ENCODE measurements around the gene ENTHD1.
A peak's percentile ranks its signal among the peaks of the same experiment; 100 is the strongest.

The ENTHD1 gene

DNA sequence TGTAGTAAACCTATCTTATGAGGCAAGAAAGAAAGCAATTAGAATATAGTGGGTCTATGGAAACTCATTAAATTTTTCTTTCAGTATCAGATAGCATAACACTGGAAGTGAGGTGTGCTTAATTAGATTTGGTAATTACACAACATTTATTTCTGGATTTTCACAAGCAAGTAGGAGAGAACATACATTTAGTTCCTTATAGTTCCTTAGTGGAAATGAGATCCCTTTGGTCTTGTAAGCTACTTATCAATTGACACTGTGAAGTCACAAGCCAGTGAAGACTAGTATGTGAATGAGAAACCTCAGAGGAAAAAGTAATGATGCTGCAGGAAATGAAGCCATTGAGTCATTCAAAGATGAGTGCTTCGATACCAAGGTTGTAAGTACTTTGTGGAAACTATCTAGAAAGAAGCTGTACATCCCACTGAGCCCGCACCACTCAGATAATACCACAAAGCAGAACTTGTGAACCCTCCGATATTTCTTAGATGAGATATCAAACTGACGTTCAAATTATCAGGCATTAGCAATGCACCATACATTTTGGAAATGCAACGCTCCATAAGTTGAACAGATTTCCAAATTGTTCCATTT, 53.5 kb downstream of the ENTHD1 start:
- peak in 4 of 5 experiments; percentile 2 to 92 (median 14) for DNase-seq

- DNase-seq, result no peak
These were observed 54.4 kb downstream of the ENTHD1 start for GRCh38 chr22:39839204-39839603.

DNA sequence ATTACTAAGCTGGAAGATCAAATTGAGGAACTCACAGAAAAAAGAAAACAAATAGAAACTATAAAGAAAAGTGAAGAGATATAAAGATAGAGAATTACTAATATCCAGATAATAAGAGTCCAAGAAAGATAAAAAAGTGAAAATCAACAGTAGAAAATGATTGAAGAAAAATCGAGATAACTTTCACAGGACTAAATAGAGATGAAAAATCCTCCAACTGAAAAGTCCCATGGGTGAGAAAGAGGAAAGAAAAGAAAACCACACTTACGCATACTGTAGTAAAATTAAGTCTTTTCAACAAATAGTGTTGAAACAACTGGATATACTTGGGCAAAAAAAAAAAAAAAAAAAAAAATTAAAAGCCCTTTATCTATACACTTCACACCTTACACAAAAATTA, 60.0 kb downstream of the ENTHD1 start:
- DNase-seq, result no peak

DNA sequence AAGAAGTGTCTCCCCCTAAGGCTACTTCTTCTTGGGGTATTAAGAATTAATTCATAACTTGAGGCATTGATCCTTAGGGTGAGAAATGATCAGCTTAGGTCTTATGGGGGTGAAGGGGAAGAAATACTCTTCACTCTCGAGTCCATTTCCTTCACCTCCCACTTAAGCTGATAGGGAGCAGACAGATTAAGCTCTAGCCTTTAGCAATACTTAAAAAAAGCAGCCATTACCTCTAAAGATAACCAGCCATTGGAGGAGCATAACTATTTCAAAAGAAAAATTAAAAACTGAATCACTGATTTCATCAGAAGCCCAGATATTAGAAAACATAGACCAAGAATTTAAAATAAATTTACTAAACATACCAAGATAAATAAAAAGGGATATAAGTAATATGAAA, 60.5 kb downstream of the ENTHD1 start:
- DNase-seq, result no peak

GRCh38 chr22:39832627-39833074, 60.9 kb downstream of the ENTHD1 start:
- no peak for DNase-seq

GRCh38 chr22:39825661-39826102, 67.9 kb downstream of the ENTHD1 start:
- DNase-seq, result peak in 1 of 5 experiments; percentile 79

GRCh38 chr22:39821008-39821407, 72.6 kb downstream of the ENTHD1 start:
- no peak for DNase-seq

- no peak for DNase-seq
These were observed 73.3 kb downstream of the ENTHD1 start for GRCh38 chr22:39820256-39820655.

- no peak for DNase-seq
These were observed 74.1 kb downstream of the ENTHD1 start for GRCh38 chr22:39819429-39819828.

- DNase-seq, result no peak
These were observed 75.5 kb downstream of the ENTHD1 start for GRCh38 chr22:39818094-39818493.

DNA sequence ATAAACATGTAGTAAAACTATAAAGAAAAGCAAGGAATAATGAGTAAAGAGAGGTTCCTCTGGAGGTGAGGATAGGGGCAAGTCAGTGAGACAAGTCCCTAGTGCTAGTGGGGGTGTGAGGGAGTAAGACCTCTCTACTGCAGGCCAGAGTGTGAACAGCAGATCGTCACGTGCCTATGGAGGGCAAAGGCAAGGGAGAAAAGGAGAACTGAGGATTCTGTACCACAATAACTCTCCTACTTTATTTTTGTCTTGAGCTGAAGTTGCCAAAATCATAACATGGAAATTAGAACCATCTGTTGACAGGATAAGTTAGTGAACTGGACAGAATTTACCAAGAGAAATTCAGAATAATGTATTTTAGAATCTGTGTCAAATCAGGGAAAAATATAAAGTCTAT, 77.6 kb downstream of the ENTHD1 start:
- no peak for DNase-seq

GRCh38 chr22:39814899-39815298, 78.7 kb downstream of the ENTHD1 start:
- DNase-seq, result peak in 1 of 5 experiments; percentile 45

DNA sequence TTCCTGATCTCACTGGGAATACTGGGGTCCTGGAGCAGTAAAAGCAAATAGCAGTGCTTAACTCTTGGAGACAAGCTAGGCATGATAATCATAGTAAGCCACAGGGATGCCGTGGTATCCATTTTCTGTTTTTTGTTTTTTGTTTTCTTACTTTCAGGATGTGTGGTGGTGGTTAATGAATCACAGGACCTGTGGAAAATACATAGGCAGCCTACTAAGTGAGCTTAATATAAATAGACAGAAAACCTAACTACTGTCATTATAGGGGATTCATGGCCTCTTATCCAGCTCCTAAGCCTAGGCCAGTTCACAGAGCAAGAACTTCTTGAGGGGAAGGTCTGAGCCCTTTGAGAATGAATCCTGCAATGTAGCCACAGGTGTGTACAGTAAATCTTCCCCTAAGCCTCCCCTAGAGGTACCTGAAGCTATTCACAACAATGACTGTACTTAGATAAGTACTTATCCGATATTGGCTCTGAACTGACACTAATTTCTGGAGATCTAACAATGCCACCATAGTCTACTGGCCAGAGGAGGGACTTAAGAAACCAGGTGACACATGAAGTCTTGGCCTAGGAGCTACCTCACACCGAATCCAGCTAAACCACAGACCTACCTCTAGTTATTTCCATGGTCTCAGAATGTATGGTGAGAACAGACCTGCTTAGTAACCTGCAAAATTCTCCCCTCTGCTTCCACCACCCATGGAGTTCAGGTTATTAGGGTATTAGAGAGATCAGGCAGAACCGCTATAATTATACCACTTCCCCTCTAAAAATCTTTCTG, 83.6 kb downstream of the ENTHD1 start:
- no peak for DNase-seq

- peak in 1 of 5 experiments; percentile 8 for DNase-seq
These were observed 85.5 kb downstream of the ENTHD1 start for GRCh38 chr22:39808081-39808480.

DNA sequence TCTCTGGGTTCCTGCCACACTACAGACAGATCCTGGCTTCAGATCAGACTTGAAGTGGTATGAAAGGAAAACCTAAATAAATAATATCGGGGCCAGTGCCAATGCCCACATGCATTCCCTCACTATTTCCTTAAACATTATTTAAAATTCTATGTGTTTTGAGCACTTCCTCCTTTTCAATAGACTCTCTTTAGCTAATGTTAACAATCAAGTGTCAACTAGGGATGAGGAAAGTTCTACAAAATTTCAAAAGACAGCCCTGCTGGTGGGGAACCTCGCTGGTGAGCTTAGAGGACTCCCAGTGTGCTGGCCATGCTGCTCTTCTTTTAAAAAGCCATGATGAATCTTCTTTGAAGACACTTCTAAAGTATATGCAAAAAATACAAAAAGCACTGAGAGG, 87.5 kb downstream of the ENTHD1 start:
- DNase-seq, result no peak

- no peak for DNase-seq
These were observed 88.4 kb downstream of the ENTHD1 start for GRCh38 chr22:39805117-39805516.

DNA sequence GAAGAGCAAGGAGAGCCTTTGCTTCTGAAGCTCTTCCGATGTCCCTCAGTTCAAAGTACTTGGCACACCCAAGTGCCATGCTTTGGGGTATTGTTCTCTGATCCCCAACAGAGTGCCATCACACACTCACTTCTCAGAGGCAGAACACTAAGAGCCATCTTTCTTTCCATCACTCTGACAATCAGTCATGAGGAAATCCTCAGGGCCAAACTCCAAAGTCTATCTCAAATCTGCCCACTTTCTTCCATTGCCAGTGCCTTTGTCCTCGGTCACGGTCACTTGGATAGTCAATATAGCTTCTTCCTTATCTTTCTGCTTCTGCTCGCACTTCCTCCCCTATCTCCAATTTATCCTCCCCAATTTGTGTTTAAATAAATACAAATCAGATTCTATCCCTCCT, 90.9 kb downstream of the ENTHD1 start:
- DNase-seq, result no peak

DNA sequence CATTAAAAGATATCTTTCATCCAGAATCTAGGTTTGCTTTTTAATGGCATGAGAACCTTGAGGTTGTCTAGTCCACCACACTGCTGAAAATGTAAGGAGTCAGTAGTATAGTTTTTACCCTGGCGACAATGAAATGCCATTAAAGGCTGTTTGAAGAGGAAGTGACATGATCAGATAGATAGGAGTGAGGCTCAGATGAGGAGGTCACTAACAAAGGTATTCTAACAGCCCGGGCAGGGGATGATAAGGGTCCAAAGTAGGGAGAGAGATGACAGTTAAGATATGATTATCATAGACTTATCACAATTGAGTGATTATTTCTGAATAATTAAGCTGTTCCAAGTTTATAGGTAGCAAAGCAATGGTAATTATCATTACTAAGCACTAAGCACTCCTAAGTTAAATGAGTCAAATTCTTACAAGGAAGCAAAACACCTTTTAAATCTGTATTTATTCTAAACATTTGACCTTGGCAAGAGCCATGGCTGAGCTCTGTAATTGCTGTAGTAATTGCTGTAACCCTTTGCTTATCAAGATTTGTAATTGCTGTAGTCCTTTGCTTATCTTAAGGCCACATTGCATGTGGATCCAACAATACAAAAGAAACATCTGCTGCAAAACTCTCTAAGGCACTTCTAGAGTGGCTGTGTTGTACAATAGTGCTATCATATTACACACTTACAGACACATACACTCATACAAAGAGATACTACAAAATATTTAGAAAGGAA, 92.6 kb downstream of the ENTHD1 start:
- peak in 1 of 5 experiments; percentile 40 for DNase-seq

- no peak for DNase-seq
These were observed 95.9 kb downstream of the ENTHD1 start for GRCh38 chr22:39797528-39798147.

DNA sequence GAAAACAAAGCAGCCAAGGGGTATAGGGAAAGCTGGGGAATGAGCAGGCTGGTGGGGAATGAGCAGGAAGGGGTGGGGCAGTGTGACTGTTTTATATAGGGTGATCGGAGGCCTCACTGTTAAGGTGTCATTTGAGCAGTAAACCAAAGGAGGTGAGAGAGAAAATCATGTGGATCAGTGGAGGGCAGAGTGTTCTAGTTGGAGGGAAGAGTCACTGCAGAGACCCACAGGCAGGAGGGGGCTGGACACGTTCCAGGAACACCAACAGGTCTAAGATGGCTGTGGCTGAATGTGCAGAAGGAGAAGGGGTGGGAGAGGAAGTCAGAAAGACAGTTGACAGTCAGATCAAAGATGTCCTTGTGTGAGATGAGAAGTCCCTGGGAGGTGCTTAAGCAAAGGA, 103.8 kb downstream of the ENTHD1 start:
- no peak for DNase-seq

- DNase-seq, result no peak
These were observed 108.3 kb downstream of the ENTHD1 start for GRCh38 chr22:39785232-39785631.

DNA sequence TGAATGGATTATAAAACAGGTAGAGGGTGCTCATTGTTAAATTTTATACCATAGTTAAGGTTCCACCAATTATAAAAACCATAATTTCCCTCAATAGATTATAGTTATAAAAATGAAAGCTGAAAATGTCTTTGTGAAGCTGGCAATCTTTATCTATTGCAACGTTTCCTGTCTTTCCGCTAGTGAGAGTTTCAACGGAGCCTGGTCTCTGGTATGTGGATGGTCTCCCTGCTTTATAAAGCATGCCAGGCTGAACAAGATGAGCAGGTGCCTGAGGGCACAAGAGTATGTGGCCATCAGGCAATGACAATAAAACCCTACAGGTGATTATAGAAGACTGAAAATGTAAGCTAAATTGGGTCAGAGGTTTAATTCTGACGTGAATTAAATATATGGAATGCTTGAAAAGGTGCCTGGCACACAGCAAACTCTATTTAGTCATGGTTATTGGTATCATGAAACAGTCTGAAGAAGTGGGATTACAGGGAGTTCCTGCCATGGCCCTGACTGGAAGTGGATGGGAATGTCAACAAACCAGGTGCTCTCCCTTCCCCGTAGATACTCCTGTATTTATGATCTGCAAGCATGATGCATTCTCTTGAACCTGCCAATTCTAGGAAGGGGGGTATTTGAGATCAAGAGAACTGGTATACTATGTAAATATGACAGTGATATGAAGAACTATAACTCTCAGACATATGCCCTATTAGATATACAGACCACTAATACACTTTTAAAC, 115.7 kb downstream of the ENTHD1 start:
- DNase-seq, result peak in 1 of 5 experiments; percentile 40
